IMR-90 (cell line): Measurements from ENCODE around the gene PRXL2B. TPM values are rescaled to one million over a fixed set of nuclear protein-coding genes. Genes with fewer than 3 reads are reported as not detected.

Source experiments
- ATAC-seq: fragments of 200-7000 bp; cut with Tn5 transposase; 2 replicates; pipeline ENCODE4 v1.9.1; 2020; ENCODE audit warnings: low read depth, mild to moderate bottlenecking, moderate library complexity
- BruUV-seq: library from RNA; stranded (reverse); fragments of 400-500 nt; replicated peaks from 2 replicates; lab custom pipeline; 2021; lab: Mats Ljungman, UMichigan
- CTCF ChIA-PET: fragments of 300-600 bp; formaldehyde crosslinking; extraction: SDS; loops from one replicate; lab custom pipeline; 2021; ENCODE audit warnings: antibody characterized with exemption; lab: Yijun Ruan, JAX
- POLR2A ChIA-PET: fragments of 300-600 bp; sonication (Branson Sonifier 250); formaldehyde crosslinking; loops from one replicate; lab custom pipeline; 2022; ENCODE audit warnings: antibody characterized with exemption; ENCODE audit not compliant: unreplicated experiment; lab: Charles Lee
- DNase-seq: peaks from one replicate; pipeline ENCODE4 v3.0.0; 2013
- H2AFZ ChIP-seq: replicated peaks from 2 replicates; pipeline ENCODE3; 2013; ENCODE audit warnings: low read length, mild to moderate bottlenecking; ENCODE audit not compliant: poor library complexity
- H2AK5ac ChIP-seq: 2 replicates; pipeline ENCODE4 v1.6.1; 2013; ENCODE audit warnings: low read depth, low read length, inconsistent platforms
- H2AK9ac ChIP-seq: replicated peaks from 2 replicates; pipeline ENCODE3; 2013; ENCODE audit warnings: mild to moderate bottlenecking, low read depth, low read length, moderate library complexity; ENCODE audit not compliant: poor library complexity
- H2BK120ac ChIP-seq: 2 replicates; pipeline ENCODE4 v1.6.1; 2013; ENCODE audit warnings: low read depth, low read length, inconsistent platforms
- H2BK15ac ChIP-seq: 3 replicates; pipeline ENCODE4 v1.6.1; 2013; ENCODE audit warnings: low read depth, low read length, inconsistent platforms
- H2BK20ac ChIP-seq: 2 replicates; pipeline ENCODE4 v1.6.1; 2013; ENCODE audit warnings: low read depth, mild to moderate bottlenecking, inconsistent platforms, low read length, moderate library complexity
- H2BK5ac ChIP-seq: 2 replicates; pipeline ENCODE4 v1.6.1; 2013; ENCODE audit warnings: mild to moderate bottlenecking, low read depth, low read length, inconsistent platforms; ENCODE audit not compliant: poor library complexity, severe bottlenecking
- H3K14ac ChIP-seq: replicated peaks from 2 replicates; pipeline ENCODE4 v1.6.1; 2013; ENCODE audit warnings: low read depth, low read length, inconsistent platforms
- H3K18ac ChIP-seq: 2 replicates; pipeline ENCODE4 v1.6.1; 2013; ENCODE audit warnings: low read depth, low read length, control low read depth
- H3K23ac ChIP-seq: 2 replicates; pipeline ENCODE4 v1.6.1; 2013; ENCODE audit warnings: low read depth, low read length, inconsistent platforms
- H3K27ac ChIP-seq: 2 replicates; pipeline ENCODE4 v1.5.1; 2013; ENCODE audit warnings: mild to moderate bottlenecking, control low read depth, low read length; ENCODE audit not compliant: insufficient read depth
- H3K27me3 ChIP-seq: 2 replicates; pipeline ENCODE4 v1.6.1; 2013; ENCODE audit warnings: low read length; ENCODE audit not compliant: control insufficient read depth, insufficient read depth
- H3K36me3 ChIP-seq: 2 replicates; pipeline ENCODE4 v1.6.1; 2013; ENCODE audit warnings: low read length, mixed read lengths; ENCODE audit not compliant: control insufficient read depth, insufficient read depth
- H3K4ac ChIP-seq: 2 replicates; pipeline ENCODE4 v1.6.1; 2013; ENCODE audit warnings: low read depth, low read length, inconsistent platforms
- H3K4me1 ChIP-seq: 2 replicates; pipeline ENCODE4 v1.6.1; 2013; ENCODE audit warnings: low read length, mixed read lengths; ENCODE audit not compliant: control insufficient read depth, insufficient read depth
- H3K4me2 ChIP-seq: 2 replicates; pipeline ENCODE4 v1.6.1; 2013; ENCODE audit warnings: low read depth, mild to moderate bottlenecking, control low read depth, low read length, moderate library complexity
- H3K4me3 ChIP-seq: 2 replicates; pipeline ENCODE4 v1.5.1; 2013; ENCODE audit warnings: low read depth, mild to moderate bottlenecking, control low read depth, low read length, moderate library complexity; ENCODE audit not compliant: insufficient read depth
- H3K56ac ChIP-seq: 2 replicates; pipeline ENCODE4 v1.6.1; 2013; ENCODE audit warnings: low read length, inconsistent platforms; ENCODE audit not compliant: insufficient read depth; ENCODE audit errors: extremely low read depth
- H3K79me1 ChIP-seq, 2 experiments: 2 replicates each; pipeline ENCODE4 v1.6.1; 2013; ENCODE audit warnings: low read length in 2 of 2, inconsistent platforms in 1 of 2, low read depth in 1 of 2
- H3K9ac ChIP-seq: 2 replicates; pipeline ENCODE4 v1.6.1; 2013; ENCODE audit warnings: low read depth, low read length, control low read depth
- H3K9me1 ChIP-seq: 2 replicates; pipeline ENCODE4 v1.6.1; 2013; ENCODE audit warnings: low read length, inconsistent platforms; ENCODE audit not compliant: insufficient read depth
- H3K9me3 ChIP-seq: 2 replicates; pipeline ENCODE4 v1.6.1; 2013; ENCODE audit warnings: low read length; ENCODE audit not compliant: control insufficient read depth, insufficient read depth
- H4K20me1 ChIP-seq: 2 replicates; pipeline ENCODE4 v1.6.1; 2013; ENCODE audit warnings: low read length, inconsistent platforms; ENCODE audit not compliant: insufficient read depth
- H4K5ac ChIP-seq: 2 replicates; pipeline ENCODE4 v1.6.1; 2013; ENCODE audit warnings: mild to moderate bottlenecking, low read depth, low read length, control low read depth
- H4K8ac ChIP-seq, 2 experiments: 2 replicates each; pipeline ENCODE4 v1.6.1; 2013; ENCODE audit warnings: low read depth in 2 of 2, low read length in 2 of 2, control low read depth in 1 of 2, inconsistent platforms in 1 of 2
- H4K91ac ChIP-seq: 2 replicates; pipeline ENCODE4 v1.6.1; 2013; ENCODE audit warnings: low read depth, low read length, inconsistent platforms; ENCODE audit not compliant: insufficient read depth
- BHLHE40 ChIP-seq: fragments of 150-350 bp; IDR thresholded peaks from 2 replicates; pipeline ENCODE4 v1.6.1; 2016; ENCODE audit warnings: mild to moderate bottlenecking, low read depth, low read length
- CEBPB ChIP-seq: IDR thresholded peaks from 2 replicates; pipeline ENCODE4 v1.6.1; 2012; ENCODE audit warnings: low read depth, low read length, improper control_type of control experiment
- CHD1 ChIP-seq: IDR thresholded peaks from 2 replicates; pipeline ENCODE4 v1.6.1; 2012; ENCODE audit warnings: low read depth, low read length, improper control_type of control experiment
- CTCF ChIP-seq: conservative IDR thresholded peaks from 2 replicates; pipeline ENCODE4 v1.5.1; 2012; ENCODE audit warnings: mild to moderate bottlenecking, low read depth, low read length, improper control_type of control experiment
- ELK1 ChIP-seq: fragments of 150-350 bp; IDR thresholded peaks from 2 replicates; pipeline ENCODE4 v1.6.1; 2016; ENCODE audit warnings: low read depth, mild to moderate bottlenecking, low read length, moderate library complexity, borderline replicate concordance
- FOS ChIP-seq: fragments of 150-350 bp; IDR thresholded peaks from 2 replicates; pipeline ENCODE4 v1.6.1; 2016; ENCODE audit warnings: low read depth, low read length
- MAFK ChIP-seq: IDR thresholded peaks from 2 replicates; pipeline ENCODE4 v1.6.1; 2012; ENCODE audit warnings: low read depth, low read length, improper control_type of control experiment
- MAZ ChIP-seq: IDR thresholded peaks from 2 replicates; pipeline ENCODE4 v1.6.1; 2012; ENCODE audit warnings: low read depth, mild to moderate bottlenecking, low read length, improper control_type of control experiment, moderate library complexity, borderline replicate concordance
- MXI1 ChIP-seq: IDR thresholded peaks from 2 replicates; pipeline ENCODE4 v1.6.1; 2012; ENCODE audit warnings: low read depth, mild to moderate bottlenecking, low read length, moderate library complexity, borderline replicate concordance
- NFE2L2 ChIP-seq: fragments of 150-350 bp; IDR thresholded peaks from 2 replicates; pipeline ENCODE4 v1.6.1; 2016; ENCODE audit warnings: low read depth, mild to moderate bottlenecking, low read length
- POLR2A ChIP-seq: IDR thresholded peaks from 2 replicates; pipeline ENCODE4 v1.6.1; 2012; ENCODE audit warnings: mild to moderate bottlenecking, low read depth, low read length
- RAD21 ChIP-seq: IDR thresholded peaks from 2 replicates; pipeline ENCODE4 v1.6.1; 2012; ENCODE audit warnings: low read length, improper control_type of control experiment
- RCOR1 ChIP-seq: IDR thresholded peaks from 2 replicates; pipeline ENCODE4 v1.6.1; 2012; ENCODE audit warnings: mild to moderate bottlenecking, low read length, improper control_type of control experiment; ENCODE audit not compliant: insufficient replicate concordance
- RFX5 ChIP-seq: IDR thresholded peaks from 2 replicates; pipeline ENCODE4 v1.8.0; 2012; ENCODE audit warnings: low read depth, mild to moderate bottlenecking, low read length, moderate library complexity
- SMC3 ChIP-seq: fragments of 150-350 bp; IDR thresholded peaks from 2 replicates; pipeline ENCODE4 v1.6.1; 2016; ENCODE audit warnings: low read depth, mild to moderate bottlenecking, antibody characterized with exemption, low read length, moderate library complexity
- WGBS, 2 experiments: methylation state at CpG; one replicate each; pipeline versions ENCODE4 v1.1.5 to v1.1.7; 2013; ENCODE audit warnings: missing lambda C conversion rate in 2 of 2; ENCODE audit not compliant: insufficient read length in 1 of 2; ENCODE audit errors: extremely low coverage in 2 of 2; 5-methylcytosine and 5-hydroxymethylcytosine counted together
- dilution Hi-C: fragments of 300-500 bp; cut with HindIII; formaldehyde crosslinking; loops from one replicate; pipeline ENCODE4 v1.14.3; 2018; ENCODE audit warnings: low sequenced_read_pairs; ENCODE audit not compliant: unreplicated experiment
- in situ Hi-C: fragments of 300-500 bp; cut with MboI; formaldehyde crosslinking; loops from 3 replicates; pipeline ENCODE4 v1.14.3; 2019; ENCODE audit warnings: low sequenced_read_pairs, inconsistent platforms, mixed read lengths
- intact Hi-C: fragments of 100-400 bp; cut with micrococcal nuclease; formaldehyde crosslinking; loops from 2 replicates; pipeline ENCODE4 v1.10.0; 2022
- polyA plus RNA-seq, 3 experiments: library from polyadenylated mRNA; depleted of rRNA; stranded (reverse); fragments of >200 nt; gene quantifications; 2 replicates each; pipeline ENCODE4 v1.2.3, GENCODE V29; 2012; ENCODE audit warnings: low replicate concordance in 1 of 3
- total RNA-seq: library from RNA; depleted of rRNA; stranded (reverse); fragments of >200 nt; gene quantifications from 2 replicates; pipeline ENCODE4 v1.2.3, GENCODE V29; 2012

PRXL2B gene
- total and polyA plus RNA-seq, 2 of the 4 experiments (the other 2 are of a cell fraction): 10.9 to 22.3 TPM

- Histone ChIP-seq H3K27me3 (peaks cover 5% of the 10 kb centered on the region), H2BK5ac (no peak overlapping the region), H3K4me1 (peaks cover 10% of the 10 kb centered on the region), H3K9me1 (peaks cover 5% of the 10 kb centered on the region), H3K27ac (no peak overlapping the region), H3K9me3 (no peaks in the 10 kb centered on the region), H4K8ac (no peak overlapping the region), H2BK20ac (no peak overlapping the region), H3K56ac (no peak overlapping the region), H4K20me1 (no peaks in the 10 kb centered on the region; the same call in 1 of the 2 replicates), H3K14ac (no peak overlapping the region), H2AK9ac (no peak overlapping the region), H4K91ac (no peak overlapping the region), H2AFZ (no peak overlapping the region), H3K18ac (no peak overlapping the region), H3K79me1 (peaks cover 0 to 20% of the 10 kb centered on the region in 2 experiments; a peak in 2 of 4 replicates), H2BK120ac (no peak overlapping the region), H3K36me3 (no peaks in the 10 kb centered on the region), H2AK5ac (no peak overlapping the region), H3K4me3 (no peak overlapping the region), H3K9ac (no peak overlapping the region), H3K23ac (no peak overlapping the region), H2BK15ac (no peak overlapping the region), H4K5ac (no peak overlapping the region), H3K4ac (no peak overlapping the region), H3K4me2 (no peak overlapping the region)
- ChIA-PET CTCF (no interaction called here), POLR2A (no interaction called here)
- no peak for TF ChIP-seq CTCF
- no peak for TF ChIP-seq RAD21
- no peak for TF ChIP-seq POLR2A
- TF ChIP-seq SMC3: no peak
- TF ChIP-seq CEBPB: no peak
- no peak for TF ChIP-seq MXI1
- no peak for TF ChIP-seq BHLHE40
- TF ChIP-seq RFX5: no peak
- no peak for TF ChIP-seq RCOR1
- TF ChIP-seq FOS: no peak
- no peak for TF ChIP-seq MAZ
- no peak for TF ChIP-seq CHD1
- no peak for TF ChIP-seq MAFK
- TF ChIP-seq NFE2L2: no peak
- no peak for TF ChIP-seq ELK1
- ATAC-seq (no peak), DNase-seq (no peak)
- dilution Hi-C loops: no loop called here
- no TSS peak for BruUV-seq
- intact Hi-C loops: no loop called here
- WGBS, 2 experiments: 76% methylated on average over 4 of the region's 7 CpGs; no CpG with 5 or more reads in 1 of the 2 experiments
- in situ Hi-C loops: no loop called here
These were observed 4.2 kb upstream of the PRXL2B start for GRCh38 chr1:2582391-2582790.
